ENCODE results near the gene EPN1.

EPN1 gene

DNA sequence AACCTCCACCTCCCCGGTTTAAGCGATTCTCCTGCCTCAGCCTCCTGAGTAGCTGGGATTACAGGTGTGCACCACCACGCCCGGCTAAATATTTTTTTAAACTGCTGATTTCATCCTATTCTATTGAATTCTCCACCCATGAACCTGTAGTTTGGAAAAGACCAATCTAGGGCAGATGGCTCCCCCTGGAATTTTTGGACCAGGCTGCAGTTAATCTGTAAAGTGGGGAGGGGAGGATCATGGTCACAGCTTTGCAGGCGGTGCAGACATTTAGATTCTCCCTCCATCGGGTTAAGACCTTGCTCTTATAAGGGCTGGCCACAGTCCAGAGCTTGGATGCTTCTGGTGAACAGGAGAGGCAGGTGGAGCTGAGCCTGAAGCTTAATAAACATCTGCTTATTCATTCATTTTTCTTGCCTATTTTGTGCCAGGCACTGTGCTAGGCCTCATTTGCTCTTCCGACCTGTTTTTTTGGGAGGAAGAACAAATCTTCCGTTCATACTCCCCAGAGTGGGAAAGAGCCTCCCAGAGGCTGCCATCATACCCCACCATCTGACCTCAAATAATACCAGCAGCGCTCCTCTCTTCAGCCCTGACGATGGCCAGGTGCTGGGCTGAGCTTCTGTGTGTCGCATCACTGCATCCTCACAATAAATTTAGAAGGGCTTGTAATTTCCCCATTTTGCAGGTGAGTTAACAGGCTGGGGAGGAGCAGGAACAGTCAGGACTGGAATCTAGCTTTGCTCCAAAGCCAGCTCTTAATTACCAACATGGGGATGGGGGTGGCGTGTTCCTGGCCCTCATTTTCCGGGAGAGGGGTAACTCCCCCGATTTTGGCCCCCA is 27.9 kb upstream of the EPN1 start:
- DNase-seq (ENCODE audit: low spot score) = no peak

DNA sequence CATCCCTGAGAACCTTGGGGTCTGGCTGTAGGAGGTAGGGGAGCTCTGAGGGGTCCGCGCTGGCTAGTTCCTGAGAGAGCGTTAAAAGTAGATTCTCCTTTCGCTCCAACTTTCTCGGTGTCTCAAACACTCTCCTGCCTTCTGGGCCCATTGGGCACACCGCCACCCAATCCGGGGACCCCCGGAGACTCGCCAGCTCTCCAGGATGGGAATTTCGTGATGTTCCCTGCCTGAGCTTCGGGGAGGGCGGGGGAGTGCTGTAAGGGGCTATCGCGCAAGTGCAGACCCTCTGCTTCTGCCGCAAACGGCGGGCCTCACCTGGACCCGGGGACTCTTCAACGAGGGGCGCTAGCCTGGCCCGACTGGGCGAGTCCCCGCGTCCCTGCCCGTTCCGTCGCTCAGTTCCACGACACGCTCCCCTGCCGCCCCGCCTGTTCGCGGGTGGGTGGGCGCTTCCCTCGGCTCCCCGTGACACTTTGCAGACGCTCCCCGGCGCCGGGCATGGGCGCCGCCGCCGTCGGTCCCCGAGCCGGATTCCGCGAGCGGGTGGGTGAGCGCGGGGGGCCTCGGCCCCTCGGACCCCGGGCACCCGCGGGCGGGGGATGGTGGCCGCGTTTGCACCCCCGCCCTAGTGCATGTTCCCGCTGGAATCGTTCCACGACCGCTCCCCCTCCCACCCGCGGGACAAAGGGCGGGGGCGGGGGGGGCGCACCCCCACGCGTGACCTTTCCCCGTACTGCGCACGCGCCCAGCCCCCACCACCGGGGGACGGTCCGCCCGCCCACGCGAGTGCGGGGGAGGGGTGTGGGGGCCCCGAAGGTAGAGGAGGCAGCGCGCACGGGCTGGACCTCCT is 27.1 kb upstream of the EPN1 start, which contains the start of gene CCDC106:
CCDC106 (plus strand) TSS at position 481 of the 853 bp plus-strand sequence. CDS start 835 bp downstream, outside the sequence.
- DNase-seq (ENCODE audit: low spot score) = peak; percentile 59

DNA sequence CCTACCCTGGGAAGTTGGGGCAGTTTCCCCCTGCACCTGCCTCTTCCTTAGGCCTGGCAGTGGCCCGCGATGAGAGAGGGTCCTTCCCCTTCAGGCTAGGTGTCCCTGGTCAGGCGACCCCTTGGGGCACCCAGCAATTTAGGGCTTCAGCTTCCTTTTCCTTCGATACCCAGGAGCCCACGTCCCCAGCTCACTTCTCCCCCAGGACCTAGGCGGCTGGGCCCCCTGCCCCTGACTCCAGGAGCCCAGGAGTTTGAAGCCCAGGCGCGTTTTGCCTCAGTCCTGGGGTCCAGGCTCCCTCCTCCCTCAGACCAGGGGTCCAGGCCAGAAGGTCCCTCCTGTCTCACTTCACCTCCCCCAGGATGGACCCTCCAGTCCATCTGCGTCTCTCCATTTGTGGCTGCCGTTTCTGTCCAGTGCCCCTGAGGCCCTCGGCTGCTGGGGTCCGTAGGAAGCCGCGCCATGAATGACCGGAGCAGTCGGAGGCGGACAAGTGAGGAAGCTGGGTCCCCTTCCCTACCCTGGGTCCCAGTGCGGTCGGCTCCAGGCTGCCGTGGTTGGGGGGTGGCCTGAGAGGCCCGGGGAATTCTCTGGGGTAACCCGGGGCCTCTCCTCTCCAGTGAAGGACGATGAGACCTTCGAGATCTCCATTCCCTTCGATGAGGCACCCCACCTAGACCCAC is 26.3 kb upstream of the EPN1 start:
- DNase-seq (ENCODE audit: low spot score) = no peak

DNA sequence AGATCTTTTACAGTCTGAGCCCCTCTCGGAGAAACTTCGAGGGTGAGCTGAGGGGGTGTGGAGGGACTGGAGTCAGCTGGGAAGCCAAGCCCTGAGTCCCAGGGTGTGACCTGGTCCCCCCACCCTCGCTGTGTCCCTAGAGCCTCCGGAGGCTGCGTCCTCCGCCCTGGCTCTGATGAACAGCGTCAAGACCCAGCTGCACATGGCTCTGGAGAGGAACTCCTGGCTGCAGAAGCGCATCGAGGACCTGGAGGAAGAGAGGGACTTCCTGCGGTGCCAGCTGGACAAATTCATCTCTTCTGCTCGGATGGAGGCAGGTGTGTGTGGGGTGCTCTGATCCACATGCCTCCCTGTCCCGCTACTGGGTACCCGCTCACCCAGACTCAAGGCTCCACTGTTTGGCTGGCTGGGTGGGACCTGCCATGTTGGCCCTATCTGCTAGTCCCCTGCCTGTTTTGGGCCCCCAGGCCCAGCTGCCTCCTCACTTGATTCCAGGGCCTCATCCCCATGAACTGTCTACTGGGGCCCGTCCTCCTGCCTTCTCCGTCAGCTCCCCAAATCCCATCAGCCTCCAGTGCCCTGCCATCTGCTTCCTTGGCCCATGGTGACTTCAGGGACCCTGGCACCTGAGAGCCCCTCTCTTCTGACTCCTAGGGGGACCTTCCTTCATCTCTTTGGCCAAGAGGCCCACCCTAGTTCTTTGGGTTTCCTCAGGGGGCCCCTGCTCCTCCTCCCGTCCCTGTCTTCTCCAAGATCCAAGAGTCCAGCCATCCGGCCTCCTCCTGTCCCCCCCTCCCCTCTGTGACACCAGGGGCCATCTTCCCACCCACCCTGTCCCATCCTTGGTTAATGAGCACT is 25.5 kb upstream of the EPN1 start:
- DNase-seq (ENCODE audit: low spot score) = no peak

DNA sequence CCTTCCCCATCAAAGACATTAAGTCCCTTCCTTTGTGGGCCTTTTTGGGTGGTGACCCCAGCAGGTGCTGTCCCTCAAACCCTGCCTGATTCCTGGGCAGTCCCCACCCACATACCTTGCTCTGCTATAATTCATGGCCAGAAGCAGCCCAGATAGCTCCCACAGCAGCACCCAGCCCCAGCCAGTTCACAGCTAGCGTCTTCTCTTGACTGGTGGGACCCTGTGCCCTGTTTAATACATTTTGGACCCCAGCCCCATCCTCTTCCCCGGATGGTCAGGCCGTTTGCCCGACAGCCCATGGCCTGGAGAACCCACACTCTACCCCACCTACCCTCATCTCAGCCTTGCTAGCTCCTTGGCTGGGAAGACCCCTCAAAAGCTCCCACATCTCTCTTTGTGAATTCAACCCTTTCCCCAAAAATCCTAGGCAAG is 24.9 kb upstream of the EPN1 start:
- no peak for DNase-seq (ENCODE audit: low spot score)

DNA sequence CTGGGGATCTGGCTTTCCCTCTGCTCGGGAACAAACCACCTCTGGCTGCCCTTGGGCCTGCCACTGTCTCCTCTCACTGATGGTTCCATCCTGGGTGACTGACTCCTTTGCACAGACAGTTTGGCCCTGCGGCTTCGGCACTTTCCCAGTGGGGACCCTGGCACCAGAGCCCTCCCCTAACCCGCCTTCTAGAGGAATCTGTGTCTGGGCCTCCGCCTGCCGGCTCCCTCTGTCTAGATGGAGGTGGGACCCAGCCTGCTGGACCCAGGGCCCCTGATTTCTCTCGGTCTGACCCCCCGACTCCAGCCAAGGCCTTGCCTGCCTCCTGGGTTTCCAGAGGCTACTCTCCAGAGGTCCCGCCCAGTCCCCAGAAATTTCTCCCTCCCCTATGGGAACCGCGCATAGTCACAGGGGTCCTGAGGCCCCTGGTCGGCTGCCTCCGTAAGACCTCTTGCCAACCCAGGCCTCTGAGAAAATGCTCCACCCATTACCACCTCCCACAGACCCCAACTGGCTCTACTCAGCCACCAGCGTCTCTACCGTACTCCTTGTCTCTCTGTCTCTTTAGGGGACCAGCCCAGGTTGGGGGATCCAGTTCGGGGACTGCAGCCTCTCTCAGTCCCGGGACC is 24.3 kb upstream of the EPN1 start:
- DNase-seq (ENCODE audit: low spot score) = no peak

DNA sequence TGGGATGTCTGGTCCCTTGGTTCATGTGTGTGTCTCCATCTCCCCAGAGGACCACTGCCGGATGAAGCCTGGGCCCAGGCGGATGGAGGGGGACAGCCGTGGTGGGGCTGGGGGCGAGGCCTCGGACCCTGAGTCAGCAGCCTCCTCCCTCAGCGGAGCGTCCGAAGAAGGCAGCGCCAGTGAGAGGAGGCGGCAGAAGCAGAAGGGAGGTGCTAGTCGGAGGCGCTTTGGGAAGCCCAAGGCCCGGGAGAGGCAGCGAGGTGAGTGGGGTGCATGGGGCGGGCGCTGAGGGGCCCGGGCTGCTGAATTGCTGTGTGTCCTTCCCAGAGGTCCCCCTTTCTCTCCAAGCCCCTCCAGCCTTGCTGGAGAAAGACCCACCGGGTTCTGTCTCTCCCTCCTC is 23.8 kb upstream of the EPN1 start:
- DNase-seq (ENCODE audit: low spot score) = no peak

DNA sequence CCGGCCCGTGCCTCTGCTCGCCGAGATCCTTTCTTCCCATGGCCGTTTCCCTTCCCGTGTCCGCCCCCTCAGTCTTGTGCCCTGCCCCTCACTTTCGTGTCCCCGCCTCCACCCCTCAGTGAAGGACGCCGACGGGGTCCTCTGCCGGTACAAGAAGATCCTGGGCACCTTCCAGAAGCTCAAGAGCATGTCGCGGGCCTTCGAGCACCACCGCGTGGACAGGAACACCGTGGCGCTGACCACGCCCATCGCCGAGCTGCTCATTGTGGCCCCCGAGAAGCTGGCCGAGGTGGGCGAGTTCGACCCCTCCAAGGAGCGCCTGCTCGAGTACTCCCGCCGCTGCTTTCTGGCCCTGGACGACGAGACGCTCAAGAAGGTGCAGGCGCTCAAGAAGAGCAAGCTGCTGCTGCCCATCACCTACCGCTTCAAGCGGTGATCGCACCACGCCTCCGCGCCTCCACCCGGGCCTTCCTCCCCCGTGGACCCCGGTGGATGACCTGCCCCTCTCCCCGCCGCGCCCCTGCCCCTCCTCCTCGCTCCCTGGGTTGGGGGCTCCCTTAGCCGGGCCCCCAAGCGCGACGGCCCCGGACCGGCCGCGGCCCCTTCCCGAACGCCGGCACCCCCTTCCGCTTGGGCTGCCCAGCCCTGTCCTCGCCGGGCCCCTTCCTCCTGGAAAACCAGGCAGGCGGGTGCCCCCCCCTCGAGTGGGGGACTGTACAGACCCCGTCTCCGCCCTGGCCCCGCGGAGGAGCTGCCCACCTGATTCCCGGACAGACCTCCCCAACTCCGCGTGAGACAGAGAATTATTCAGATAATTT is 22.5 kb upstream of the EPN1 start:
- DNase-seq (ENCODE audit: low spot score) = no peak

DNA sequence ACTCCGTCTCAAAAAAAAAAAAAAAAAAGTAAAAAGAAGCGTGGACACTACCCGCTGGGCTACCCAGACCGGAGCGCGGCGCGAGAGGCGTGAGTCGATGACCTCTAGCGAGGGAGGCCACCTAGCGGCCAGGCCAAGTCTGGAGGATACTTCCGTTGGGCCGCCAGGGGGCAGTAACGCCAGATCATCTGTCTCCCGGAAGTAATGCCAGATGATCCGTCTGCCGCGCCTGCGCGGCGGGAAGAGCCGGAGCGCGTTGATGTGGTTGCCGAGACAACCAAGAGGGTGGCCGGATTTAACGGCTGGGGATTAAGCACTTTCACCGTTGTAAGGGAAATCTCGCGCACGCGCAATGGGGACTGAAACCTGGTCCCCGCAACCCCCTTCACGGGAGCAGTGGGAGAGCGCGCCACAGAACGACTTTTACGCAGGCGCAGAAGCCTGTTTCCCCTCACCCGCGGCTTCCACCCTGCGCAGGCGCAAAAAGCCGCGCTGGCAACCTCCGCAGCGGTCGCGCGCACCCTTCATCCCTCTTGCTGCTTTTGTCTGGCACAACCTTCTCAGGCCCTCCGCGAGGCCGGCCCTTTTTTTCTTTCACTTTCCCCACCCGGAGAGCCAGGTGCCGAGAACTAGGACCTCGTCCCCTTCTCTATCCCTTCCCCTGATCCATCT is 21.2 kb upstream of the EPN1 start:
- DNase-seq (ENCODE audit: low spot score) = peak; percentile 98

DNA sequence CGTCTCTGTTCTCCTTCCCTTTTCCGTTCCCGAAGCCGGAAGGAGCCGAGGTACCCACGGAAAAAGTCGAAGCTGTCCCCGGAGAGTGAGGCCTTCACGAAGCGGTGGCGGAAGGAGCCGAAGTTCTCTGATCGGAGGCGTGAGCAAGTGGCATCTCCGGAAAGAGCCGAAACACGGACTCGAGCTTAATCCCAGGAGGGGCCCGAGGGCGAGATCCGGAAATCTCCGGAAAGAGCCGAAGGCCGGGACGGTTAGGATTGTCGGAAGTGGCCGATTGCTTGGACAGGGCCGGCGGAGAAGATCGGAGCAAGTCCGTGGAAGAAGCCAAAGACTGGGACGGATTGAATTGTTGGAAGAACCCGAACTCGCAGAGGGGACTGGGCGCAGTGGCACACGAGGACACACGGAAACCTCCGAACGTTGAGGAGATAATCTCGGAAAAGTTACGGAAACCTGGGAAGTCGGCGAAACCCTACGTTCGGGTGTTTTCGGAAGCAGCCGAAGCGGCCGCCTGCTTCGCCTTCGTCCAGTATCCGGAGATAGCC is 20.6 kb upstream of the EPN1 start:
- DNase-seq (ENCODE audit: low spot score) = peak; percentile 99

DNA sequence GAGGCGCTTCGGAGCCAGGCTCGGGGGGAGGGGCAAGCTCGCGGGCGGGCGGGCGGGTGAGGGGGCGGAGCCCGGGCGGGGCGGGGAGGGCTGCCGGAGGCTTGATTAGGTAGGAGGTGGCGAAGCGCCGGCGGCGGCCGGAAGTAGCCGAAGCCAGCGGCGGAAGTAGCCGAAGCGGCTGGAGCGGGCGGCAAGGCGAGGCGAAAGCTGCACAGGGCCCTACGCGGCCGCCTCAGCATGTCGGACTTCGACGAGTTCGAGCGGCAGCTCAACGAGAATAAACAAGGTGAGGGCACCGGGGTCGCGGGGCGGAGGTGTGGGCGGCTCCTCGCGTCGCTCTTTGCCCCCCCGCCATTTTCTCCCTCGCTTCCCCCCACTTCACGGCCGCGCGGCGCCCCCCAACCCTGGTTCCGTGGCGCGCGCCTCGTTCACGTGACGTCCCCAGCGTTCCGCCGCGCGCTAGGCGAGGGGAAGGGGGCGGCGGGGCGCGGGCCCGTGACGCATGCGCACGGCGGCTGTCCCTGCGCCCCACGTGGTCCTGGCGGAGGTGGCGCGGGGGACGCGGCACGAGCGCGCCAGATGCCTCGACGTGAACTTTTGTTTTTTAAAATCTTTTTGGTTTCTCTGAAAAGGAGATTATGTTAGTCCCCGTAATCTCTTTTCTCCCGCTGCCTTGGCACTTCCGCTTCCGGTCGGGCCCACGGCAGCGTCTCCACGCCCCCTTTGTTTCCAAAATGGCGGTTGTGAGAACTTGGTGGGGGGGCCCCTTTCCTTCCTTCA is 20.0 kb upstream of the EPN1 start, which contains the start of gene U2AF2:
U2AF2 (plus strand) TSS at position 168 of the 780 bp plus-strand sequence; CDS start at position 238, 70 bp downstream.
- peak; percentile 95 for DNase-seq (ENCODE audit: low spot score)

DNA sequence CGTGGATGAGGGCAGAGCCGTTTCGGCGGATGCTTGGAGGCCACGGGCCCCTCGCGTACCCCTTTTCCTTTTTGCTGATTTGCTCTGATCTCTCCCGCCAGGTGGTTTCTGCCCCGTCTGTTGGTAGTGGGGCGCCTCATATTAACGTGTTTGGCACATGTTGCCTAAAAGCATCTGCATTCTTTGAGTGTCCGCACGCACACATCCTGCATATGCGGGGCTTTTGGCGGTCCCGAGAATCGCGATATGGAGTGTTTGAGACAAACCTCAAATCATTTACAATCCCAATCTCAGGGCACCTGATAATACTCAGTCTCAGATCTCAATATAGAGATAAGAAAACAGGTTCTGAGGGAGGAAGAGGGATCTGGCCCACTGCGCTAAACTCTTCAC is 19.4 kb upstream of the EPN1 start:
- DNase-seq (ENCODE audit: low spot score) = no peak

DNA sequence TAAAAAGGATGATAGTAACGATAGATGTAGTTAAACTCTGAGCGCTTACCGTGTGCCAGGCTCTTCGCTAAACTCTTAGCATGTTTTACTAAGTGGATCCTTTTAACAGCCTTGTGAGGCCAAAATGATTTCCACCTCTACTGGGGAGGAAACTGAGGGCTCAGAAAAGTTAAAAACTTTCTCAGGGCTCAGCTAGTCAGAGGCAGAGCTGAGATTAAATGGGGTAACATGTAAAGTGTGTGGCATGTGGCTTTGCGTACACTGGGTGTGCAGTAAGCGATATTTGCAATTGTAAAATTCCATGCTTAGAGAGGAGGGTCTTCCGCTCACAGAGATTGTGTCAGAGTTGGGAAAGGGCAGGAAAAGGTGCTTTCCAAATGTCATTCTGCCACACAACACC is 18.5 kb upstream of the EPN1 start:
- DNase-seq (ENCODE audit: low spot score) = no peak

DNA sequence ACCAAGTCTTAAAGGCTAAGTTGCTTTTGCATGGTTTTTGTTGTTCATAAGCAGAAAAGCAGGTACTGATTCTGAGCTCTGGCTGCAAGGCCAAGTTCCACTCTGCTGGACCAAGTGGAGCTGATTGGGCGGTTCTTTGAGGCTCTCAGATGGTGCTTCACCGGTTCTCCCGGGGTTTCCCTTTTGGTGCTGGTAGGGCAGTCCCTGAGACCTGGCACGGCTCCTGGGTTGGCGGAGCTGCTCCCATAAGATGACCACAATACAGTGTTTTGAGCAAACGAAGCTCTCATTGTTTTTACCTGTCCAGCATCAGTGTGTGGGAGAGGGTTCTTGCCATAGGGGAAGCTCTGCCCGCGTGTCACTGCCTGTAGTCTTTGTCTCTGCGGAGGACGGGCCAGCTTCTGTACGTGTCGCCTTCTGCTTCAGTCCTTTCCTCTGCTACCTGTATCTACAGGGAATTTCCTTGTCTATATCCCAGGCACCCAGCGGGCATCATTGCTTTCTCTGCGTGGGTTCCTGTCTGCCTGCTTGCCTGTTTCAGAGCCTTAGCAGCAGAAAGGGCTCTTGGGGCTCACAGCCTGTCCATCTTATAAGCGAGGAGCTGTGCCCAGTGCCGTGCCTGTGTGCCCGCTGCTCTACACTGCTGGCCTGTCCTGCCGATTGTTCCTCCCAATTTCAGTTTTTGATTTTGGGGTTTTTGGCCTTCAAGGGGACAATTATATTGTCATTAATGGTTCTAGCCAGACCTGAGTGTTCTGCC is 17.9 kb upstream of the EPN1 start:
- DNase-seq (ENCODE audit: low spot score) = no peak

DNA sequence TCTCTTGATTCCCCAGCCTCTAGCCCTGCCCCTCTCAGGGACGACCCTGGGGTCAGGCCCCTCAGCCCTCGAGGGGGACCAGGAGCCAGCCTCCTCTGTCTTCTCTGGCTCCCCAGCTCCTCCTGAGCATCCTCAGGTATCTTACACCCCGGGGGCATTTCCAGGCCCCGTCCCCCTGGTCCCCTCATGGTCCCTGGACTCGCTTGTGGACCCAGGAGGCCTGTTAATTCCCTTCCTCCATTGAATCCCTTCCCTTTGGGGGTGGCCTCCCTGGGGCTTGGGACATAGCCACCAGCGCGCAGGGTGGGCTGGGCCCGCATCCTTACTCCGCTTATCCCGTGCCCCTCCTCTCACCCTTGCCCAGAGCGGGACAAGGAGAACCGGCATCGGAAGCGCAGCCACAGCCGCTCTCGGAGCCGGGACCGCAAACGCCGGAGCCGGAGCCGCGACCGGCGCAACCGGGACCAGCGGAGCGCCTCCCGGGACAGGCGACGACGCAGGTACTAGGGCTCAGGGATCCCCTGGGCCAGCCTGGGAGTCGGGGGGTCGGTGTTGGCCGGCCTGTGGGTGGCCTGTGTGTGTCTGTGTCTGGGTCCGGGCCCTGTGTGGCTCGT is 16.1 kb upstream of the EPN1 start:
- no peak for DNase-seq (ENCODE audit: low spot score)

DNA sequence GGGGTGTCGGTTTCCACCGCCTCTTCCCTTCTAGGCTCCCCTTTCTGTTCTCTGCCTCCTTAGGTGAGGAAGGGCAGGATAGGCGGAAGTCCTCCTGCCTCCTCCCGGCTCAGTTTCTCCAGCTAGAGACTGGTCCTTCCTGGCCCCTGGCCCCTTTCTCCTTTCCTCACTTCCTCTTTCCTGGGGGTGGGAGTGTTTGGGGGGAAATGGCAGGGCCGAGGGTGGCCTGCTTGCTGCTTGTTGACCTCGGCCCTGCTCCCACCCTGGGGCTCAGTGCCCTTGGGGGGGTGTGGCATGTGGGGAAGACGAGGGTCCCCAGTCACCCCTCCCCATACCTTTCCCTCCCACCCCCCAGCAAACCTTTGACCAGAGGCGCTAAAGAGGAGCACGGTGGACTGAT is 15.2 kb upstream of the EPN1 start:
- DNase-seq (ENCODE audit: low spot score) = no peak

DNA sequence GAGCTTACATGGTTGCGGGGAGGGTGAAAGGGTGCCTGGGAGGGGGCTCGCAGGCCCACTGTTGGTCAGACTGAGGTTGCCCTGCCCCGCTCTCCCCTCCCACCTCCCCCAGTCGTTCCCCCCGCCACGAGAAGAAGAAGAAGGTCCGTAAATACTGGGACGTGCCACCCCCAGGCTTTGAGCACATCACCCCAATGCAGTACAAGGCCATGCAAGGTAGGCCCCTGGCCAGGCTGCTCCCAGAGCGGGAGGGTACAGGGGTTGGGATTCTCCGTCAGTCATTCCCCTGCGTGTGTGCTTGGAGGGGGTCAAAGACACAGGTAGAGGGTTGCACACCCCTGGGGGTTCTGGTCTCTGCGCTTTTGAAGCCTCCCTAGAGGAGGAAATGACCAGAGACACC is 14.6 kb upstream of the EPN1 start:
- DNase-seq (ENCODE audit: low spot score) = no peak

All from globus pallidus (tissue), 1 donor.